Measurements from ENCODE around the gene CEACAM19.

GRCh38 chr19:44642377-44642776 lies 28.9 kb upstream of the CEACAM19 start:
- TF ChIP-seq ARID4B (CRISPR knock-in tag; IDR thresholded peaks at IDR 0.05): no peak
- TF ChIP-seq FOS (IDR thresholded peaks at IDR 0.05; ENCODE audit: extremely low read depth, insufficient read length): no peak
- no peak for TF ChIP-seq ZNF766 (CRISPR knock-in tag; conservative IDR thresholded peaks at IDR 0.05)
- TF ChIP-seq YY1 (IDR thresholded peaks at IDR 0.05; ENCODE audit: borderline replicate concordance in 1 of 3, control insufficient read depth in 1 of 3, extremely low read depth in 1 of 3, insufficient read depth in 3 of 3, insufficient read length in 1 of 3, insufficient replicate concordance in 2 of 3, low read depth in 1 of 3, low read length in 2 of 3): no peak
- TF ChIP-seq SREBF1 (IDR thresholded peaks at IDR 0.05; ENCODE audit: borderline replicate concordance, low read depth, low read length): no peak
- TF ChIP-seq HDGF (IDR thresholded peaks at IDR 0.05): no peak
